ENCODE results near the gene TMEM176B.

Gene TMEM176B

DNA sequence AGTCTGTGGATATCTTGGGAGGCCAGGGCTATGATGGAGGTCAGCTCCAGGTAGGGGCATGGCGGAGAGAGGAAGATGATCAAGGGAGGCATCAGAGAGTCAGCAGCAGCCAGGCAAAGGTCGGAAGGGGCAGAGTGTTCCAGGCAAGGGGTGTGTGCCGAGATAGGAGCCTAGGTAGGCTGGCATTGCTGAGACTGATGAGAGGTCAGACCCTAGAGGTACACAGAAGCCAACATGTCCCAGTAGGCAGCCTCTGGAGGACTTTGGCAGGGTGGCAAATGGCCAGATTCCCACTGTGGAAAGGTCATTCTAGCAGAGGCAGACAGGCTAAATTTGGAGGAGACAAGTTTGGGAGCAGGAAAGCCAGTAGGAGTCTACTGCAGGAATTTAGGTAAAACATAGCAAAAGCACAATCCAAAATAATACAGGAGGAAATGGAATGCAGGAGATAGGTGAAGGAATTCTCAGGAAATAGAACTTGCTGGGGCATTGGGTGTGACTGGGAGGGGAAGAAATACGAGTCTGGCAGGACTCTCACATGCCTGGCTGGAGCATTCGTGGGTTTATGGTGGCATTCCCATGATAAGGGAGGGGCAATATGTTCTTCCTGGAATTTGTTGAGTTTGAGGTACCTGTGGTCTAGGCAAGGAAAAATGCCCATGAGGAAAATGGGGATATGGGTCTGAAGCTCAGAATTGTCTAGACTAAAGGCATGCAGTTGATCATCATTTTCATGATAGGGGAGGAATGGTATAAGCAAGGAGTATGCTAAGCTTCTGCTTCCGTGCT is 26.1 kb upstream of the TMEM176B start:
- Histone ChIP-seq H3K36me3 (ENCODE audit: insufficient read depth, low read length) (no peaks in the 10 kb centered on the region), H3K4me1 (ENCODE audit: insufficient read depth, low read length) (no peaks in the 10 kb centered on the region), H4K20me1 (ENCODE audit: insufficient read depth, low read length) (no peaks in the 10 kb centered on the region), H3K4me3 (ENCODE audit: low read depth in 1 of 2, low read length in 2 of 2) (no peak overlapping the region), H3K79me2 (ENCODE audit: insufficient read depth, low read length) (no peaks in the 10 kb centered on the region), H3K27me3 (ENCODE audit: insufficient read depth, low read length, poor library complexity) (peaks cover 38% of the 10 kb centered on the region), H3K4me2 (ENCODE audit: insufficient read depth, low read length) (no peak overlapping the region), H3K27ac (ENCODE audit: low read length) (no peak overlapping the region), H3K9ac (ENCODE audit: low read depth, low read length) (no peak overlapping the region), H3K9me3 (ENCODE audit: insufficient read depth, low read length, severe bottlenecking) (no peaks in the 10 kb centered on the region), H2AFZ (ENCODE audit: low read depth, low read length) (no peak overlapping the region)
- ATAC-seq (ENCODE audit: insufficient read depth, low read depth) (no peak), DNase-seq (no peak)
- TF ChIP-seq, protein P1, sequence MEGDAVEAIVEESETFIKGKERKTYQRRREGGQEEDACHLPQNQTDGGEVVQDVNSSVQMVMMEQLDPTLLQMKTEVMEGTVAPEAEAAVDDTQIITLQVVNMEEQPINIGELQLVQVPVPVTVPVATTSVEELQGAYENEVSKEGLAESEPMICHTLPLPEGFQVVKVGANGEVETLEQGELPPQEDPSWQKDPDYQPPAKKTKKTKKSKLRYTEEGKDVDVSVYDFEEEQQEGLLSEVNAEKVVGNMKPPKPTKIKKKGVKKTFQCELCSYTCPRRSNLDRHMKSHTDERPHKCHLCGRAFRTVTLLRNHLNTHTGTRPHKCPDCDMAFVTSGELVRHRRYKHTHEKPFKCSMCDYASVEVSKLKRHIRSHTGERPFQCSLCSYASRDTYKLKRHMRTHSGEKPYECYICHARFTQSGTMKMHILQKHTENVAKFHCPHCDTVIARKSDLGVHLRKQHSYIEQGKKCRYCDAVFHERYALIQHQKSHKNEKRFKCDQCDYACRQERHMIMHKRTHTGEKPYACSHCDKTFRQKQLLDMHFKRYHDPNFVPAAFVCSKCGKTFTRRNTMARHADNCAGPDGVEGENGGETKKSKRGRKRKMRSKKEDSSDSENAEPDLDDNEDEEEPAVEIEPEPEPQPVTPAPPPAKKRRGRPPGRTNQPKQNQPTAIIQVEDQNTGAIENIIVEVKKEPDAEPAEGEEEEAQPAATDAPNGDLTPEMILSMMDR (IDR thresholded peaks at IDR 0.05; ENCODE audit: borderline replicate concordance, extremely low read depth, low read length, poor library complexity, severe bottlenecking): no peak
- TF ChIP-seq EZH2 (IDR thresholded peaks at IDR 0.05; ENCODE audit: borderline replicate concordance, low read depth, low read length, severe bottlenecking): no peak

DNA sequence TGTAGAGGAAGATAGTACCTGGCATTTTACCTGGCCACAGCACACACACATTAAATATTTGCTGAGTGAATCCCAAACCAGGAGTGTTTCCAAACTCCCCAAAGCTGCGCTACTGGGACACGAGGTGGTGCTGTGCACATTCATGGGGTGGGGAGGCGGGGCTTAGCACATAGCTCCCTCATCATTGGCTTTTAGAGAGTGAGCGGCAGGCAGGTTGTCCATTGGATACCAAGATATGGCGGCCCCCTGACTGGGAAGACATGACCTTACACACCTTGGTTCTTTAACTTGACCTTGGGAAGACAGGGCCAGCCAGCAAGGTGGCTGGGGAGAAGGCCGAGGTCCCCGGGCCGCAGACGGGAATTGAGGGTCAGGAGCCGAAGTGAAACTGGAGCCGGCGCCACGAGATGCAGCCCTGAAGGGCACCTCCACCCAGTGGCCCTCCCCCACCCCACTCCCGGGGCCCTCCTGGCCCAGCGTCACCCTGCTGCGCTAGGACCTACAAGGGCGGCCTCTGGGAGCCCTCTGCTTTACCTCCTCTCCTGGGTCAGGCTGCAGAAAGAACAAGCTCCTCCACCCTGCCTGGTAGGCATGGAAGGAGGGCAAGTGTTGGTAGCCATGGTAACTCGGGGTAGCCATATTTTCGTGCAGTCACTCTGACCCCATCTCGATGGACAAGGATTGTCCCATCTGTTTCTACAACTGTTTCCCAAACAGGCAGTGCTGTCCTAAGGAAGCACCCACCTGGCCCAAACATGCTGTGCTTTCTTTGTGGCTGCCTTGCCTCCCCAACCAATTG is 24.4 kb upstream of the TMEM176B start:
- Histone ChIP-seq H3K9ac (ENCODE audit: low read depth, low read length) (no peak overlapping the region), H3K27ac (ENCODE audit: low read length) (no peak overlapping the region), H3K9me3 (ENCODE audit: insufficient read depth, low read length, severe bottlenecking) (no peaks in the 10 kb centered on the region), H3K4me1 (ENCODE audit: insufficient read depth, low read length) (no peaks in the 10 kb centered on the region), H3K36me3 (ENCODE audit: insufficient read depth, low read length) (no peaks in the 10 kb centered on the region), H3K4me2 (ENCODE audit: insufficient read depth, low read length) (no peak overlapping the region), H2AFZ (ENCODE audit: low read depth, low read length) (no peak overlapping the region), H4K20me1 (ENCODE audit: insufficient read depth, low read length) (no peaks in the 10 kb centered on the region), H3K79me2 (ENCODE audit: insufficient read depth, low read length) (no peaks in the 10 kb centered on the region), H3K27me3 (ENCODE audit: insufficient read depth, low read length, poor library complexity) (peaks cover 40% of the 10 kb centered on the region), H3K4me3 (ENCODE audit: low read depth in 1 of 2, low read length in 2 of 2) (no peak overlapping the region)
- DNase-seq: no peak
- TF ChIP-seq, protein P1 (IDR thresholded peaks at IDR 0.05; ENCODE audit: borderline replicate concordance, extremely low read depth, low read length, poor library complexity, severe bottlenecking): no peak
- no peak for TF ChIP-seq EZH2 (IDR thresholded peaks at IDR 0.05; ENCODE audit: borderline replicate concordance, low read depth, low read length, severe bottlenecking)
- no peak for ATAC-seq (ENCODE audit: insufficient read depth, low read depth)

DNA sequence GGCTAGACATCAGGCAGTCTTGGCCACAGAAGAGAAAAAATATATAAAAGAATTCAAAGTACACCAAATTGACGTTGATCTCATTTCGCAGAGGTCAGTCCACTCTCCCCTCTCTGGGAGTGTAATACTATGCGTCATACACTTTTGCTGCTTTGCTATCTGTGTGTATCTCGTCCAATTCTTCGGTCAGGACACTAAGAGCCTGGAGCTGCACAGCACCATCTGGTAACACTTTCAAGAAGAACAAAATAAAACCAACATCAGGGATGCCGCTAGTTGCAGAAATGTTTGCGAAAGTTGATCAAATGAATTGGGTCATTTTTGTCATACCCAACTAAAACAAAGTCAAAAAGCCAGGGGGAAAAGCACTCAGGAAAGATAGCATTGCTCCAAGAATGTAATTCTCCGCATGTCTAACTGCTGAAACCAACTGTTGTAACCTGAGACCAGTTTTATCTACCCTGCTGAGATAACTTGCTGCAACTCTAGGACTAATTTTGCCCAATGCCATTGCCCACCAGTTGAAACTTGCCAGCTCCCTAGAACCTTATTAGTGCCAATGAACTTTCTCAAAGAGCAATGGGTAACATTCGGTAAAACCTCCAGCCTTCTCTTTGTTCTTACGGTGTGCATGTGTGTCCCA is 23.4 kb upstream of the TMEM176B start:
- Histone ChIP-seq H3K9me3 (ENCODE audit: insufficient read depth, low read length, severe bottlenecking) (no peaks in the 10 kb centered on the region), H3K27me3 (ENCODE audit: insufficient read depth, low read length, poor library complexity) (peaks cover 36% of the 10 kb centered on the region), H2AFZ (ENCODE audit: low read depth, low read length) (no peak overlapping the region), H3K4me1 (ENCODE audit: insufficient read depth, low read length) (no peaks in the 10 kb centered on the region), H3K4me2 (ENCODE audit: insufficient read depth, low read length) (no peak overlapping the region), H3K27ac (ENCODE audit: low read length) (no peak overlapping the region), H3K4me3 (ENCODE audit: low read depth in 1 of 2, low read length in 2 of 2) (no peak overlapping the region), H4K20me1 (ENCODE audit: insufficient read depth, low read length) (no peaks in the 10 kb centered on the region), H3K36me3 (ENCODE audit: insufficient read depth, low read length) (no peaks in the 10 kb centered on the region), H3K79me2 (ENCODE audit: insufficient read depth, low read length) (no peaks in the 10 kb centered on the region), H3K9ac (ENCODE audit: low read depth, low read length) (no peak overlapping the region)
- DNase-seq (no peak), ATAC-seq (ENCODE audit: insufficient read depth, low read depth) (no peak)
- TF ChIP-seq, protein P1 (IDR thresholded peaks at IDR 0.05; ENCODE audit: borderline replicate concordance, extremely low read depth, low read length, poor library complexity, severe bottlenecking): no peak
- TF ChIP-seq EZH2 (IDR thresholded peaks at IDR 0.05; ENCODE audit: borderline replicate concordance, low read depth, low read length, severe bottlenecking): no peak
